NCI-H524 treated with DMSO at 0.1 percent for 48 hours (cell line): ENCODE data around the gene SDF4.

Experiments
- DNase-seq: peaks from one replicate; lab custom pipeline; 2025; lab: John Stamatoyannopoulos, UW

The SDF4 gene

GRCh38 chr1:1231400-1232207 is at the start of gene SDF4:
TSS of gene SDF4 (minus strand) at chr1:1232001. CDS start at chr1:1228772, 3,229 bp downstream.
- peak; percentile 35 for DNase-seq

- no peak for DNase-seq
These were observed 49.1 kb upstream of the SDF4 start for GRCh38 chr1:1280782-1281481.

- DNase-seq: no peak
These were observed 47.2 kb upstream of the SDF4 start for GRCh38 chr1:1279028-1279427.

- DNase-seq: no peak
These were observed 46.8 kb upstream of the SDF4 start for GRCh38 chr1:1278620-1279019.

- no peak for DNase-seq
These were observed 44.0 kb upstream of the SDF4 start for GRCh38 chr1:1275836-1276235.

- DNase-seq: no peak
These were observed 43.2 kb upstream of the SDF4 start for GRCh38 chr1:1274931-1275431.

GRCh38 chr1:1274299-1274930 is 42.6 kb upstream of the SDF4 start:
- no peak for DNase-seq

- DNase-seq: no peak
These were observed 41.9 kb upstream of the SDF4 start, which contains the start of gene UBE2J2 for GRCh38 chr1:1273512-1274298. TSS of gene UBE2J2 (minus strand) at chr1:1273854. CDS start at chr1:1267992, 5,862 bp downstream.

- no peak for DNase-seq
These were observed 41.4 kb upstream of the SDF4 start for GRCh38 chr1:1273209-1273511.

- no peak for DNase-seq
These were observed 40.8 kb upstream of the SDF4 start for GRCh38 chr1:1272341-1273208.

GRCh38 chr1:1270813-1271212 is 39.0 kb upstream of the SDF4 start:
- DNase-seq: no peak

GRCh38 chr1:1268284-1268682 is 36.5 kb upstream of the SDF4 start:
- no peak for DNase-seq

GRCh38 chr1:1267488-1268283 is 35.9 kb upstream of the SDF4 start:
- DNase-seq: no peak

- DNase-seq: no peak
These were observed 33.1 kb upstream of the SDF4 start for GRCh38 chr1:1264868-1265272.

- DNase-seq: no peak
These were observed 32.2 kb upstream of the SDF4 start for GRCh38 chr1:1264026-1264425.

- no peak for DNase-seq
These were observed 31.0 kb upstream of the SDF4 start for GRCh38 chr1:1262758-1263157.

- no peak for DNase-seq
These were observed 30.3 kb upstream of the SDF4 start for GRCh38 chr1:1262071-1262470.

GRCh38 chr1:1260843-1261560 is 29.2 kb upstream of the SDF4 start:
- no peak for DNase-seq

GRCh38 chr1:1259951-1260600 is 28.3 kb upstream of the SDF4 start:
- no peak for DNase-seq
